Measurements from ENCODE around the gene ADCY10. TPM values are rescaled to one million over a fixed set of nuclear protein-coding genes. Genes with fewer than 3 reads are reported as not detected.
"Not testable (repeated sequence)": the region's sequence is repeated elsewhere in the genome, so short reads cannot be mapped to it uniquely, and the experiment has no call there.

ADCY10 gene
- total RNA-seq, 1 experiment from 2014 or later = under 0.01 TPM

DNA sequence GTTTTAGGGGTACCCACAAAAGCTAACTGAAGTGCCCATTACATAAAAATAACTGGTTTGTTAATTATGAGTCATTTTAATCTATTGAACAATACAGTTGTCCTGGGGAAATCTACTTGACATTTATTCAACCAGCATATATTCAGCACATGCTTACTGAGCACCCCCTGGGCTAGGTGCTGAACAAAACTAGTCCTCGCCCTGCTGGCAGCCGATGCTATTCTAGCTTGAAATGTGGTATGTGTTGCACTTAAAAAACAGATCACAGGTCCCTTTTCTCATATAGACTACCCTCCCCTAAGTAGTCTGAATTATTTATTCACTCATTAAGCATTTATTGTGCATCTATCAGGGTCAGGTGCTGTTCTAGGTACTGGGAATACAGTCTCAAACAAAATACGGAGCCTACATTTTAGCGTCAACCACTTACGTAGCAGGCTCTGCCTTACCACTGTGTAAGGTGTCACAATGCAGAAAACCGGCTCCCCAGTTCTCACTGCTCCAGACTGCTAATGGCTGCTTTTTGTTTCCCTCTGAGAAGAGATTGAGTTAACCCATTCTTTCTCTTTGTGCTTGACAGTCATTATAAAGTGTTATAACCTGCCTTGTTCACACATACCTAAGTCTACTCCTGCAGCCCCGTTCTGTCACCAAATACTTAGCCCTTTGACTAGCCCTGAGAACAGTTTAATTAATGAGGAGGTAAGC, 57.1 kb downstream of the ADCY10 start:
- DNase-seq (ENCODE audit: low read depth) = no peak

DNA sequence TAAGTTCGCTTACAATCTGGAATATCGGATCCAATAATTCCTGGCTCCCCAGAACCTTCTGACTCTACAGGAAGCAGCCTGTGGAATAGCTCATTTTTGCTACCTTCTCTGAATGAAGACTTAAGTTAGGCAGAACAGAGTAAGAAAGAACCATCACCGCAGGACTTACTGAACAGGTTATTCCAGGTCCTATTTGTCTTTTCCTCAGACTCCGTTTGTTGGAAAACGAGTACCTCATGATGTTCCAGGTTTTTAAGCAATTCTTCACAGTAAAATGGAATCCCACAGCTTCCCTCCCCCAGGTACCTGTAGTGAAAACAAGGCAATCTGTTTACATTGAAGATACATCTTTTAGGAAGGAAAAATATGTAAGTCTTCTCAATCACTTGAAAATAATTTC, 59.8 kb downstream of the ADCY10 start:
- DNase-seq (ENCODE audit: low read depth) = no peak

DNA sequence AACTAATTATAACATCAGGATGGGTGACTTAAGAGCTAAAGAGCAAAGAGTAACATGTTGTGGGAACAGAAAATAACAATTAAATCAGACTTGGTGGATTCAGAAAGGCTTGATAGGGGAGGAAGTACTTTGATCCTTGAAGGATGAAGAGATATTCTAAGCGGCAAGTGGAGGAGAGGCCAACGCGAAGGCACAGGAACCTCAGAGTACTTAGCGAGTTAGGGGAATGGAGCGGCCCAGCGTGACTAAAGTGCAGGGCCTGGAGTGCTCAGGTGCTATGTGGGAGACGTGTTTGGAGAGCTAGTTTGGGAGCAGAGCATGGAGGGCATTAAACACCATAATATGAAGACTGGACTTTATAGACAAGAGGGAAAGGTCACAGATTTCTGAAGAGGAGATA, 64.3 kb downstream of the ADCY10 start:
- no peak for DNase-seq (ENCODE audit: low read depth)

DNA sequence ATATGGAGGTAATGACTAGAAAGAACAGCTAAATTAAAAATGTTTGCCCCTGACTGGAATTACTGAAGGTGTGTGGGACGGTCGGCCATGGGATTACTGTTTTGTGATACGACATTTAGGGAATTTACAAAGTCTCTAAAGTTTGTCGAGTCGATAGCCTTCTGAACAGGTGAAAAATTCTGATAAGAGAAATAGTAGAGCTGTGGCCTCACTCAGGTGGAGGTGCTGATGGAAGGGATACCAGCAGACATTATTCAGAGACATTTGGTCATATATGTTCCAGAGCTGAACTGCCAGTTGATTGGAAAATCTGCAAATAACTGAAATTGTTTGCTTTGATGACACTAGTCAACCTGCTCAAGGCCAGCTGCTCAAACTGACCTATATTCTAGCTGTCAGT, 71.1 kb downstream of the ADCY10 start:
- no peak for DNase-seq (ENCODE audit: low read depth)

DNA sequence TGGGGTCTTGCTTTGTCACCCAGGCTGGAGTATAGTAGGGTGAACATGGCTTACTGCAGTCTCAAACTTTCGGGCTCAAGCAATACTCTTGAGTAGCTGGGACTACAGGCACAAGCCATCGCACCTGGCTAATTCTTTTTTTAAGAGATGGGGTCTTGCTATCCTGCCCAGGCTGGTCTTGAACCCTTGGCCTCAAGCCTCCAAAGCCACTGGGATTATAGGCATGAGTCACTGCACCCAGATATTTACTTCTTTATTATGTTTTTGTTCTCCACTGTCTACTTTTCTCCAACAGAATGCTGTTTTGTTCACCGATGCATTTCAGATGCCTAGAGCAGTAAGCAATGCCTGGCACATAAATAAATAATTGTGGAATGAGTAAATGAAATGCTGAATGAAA, 72.4 kb downstream of the ADCY10 start:
- no peak for DNase-seq (ENCODE audit: low read depth)

DNA sequence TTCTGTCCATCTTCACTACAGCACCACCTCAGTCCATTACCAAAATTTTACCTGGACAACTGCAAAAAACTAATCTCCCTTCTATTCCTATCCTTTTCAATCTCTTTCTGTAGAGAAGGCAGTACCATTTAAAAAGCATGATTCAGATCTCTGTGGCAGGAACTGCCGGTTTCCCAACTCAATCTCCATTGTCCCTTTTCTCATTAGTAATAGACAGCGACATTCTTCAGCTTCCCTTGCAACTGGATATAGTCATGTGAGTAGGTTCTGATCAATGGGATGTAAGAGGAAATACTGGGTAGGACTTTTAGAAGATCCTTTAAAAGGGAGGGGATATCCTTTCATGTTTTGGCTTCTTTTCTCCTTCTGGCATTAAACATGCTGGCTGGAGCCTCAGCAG, 74.9 kb downstream of the ADCY10 start:
- DNase-seq (ENCODE audit: low read depth) = no peak

DNA sequence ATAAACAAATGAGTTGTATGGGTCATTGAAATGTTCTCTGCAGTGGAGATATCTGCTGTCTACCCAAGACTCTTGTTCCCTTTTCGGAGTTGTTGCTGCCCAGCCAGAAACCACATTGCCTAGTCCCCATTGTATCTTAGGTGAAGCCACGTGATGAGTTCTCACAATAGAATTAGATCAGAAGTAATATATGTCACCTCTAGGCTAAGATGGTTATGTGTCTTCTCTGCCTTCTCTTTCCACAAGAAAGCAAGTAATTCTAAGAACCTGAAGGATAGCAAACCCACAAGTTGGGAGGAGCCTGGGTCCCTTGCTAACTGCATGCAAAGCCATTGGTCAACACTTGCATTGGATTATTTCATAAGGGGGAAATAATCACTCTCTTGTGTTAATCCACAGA, 76.6 kb downstream of the ADCY10 start:
- no peak for DNase-seq (ENCODE audit: low read depth)

DNA sequence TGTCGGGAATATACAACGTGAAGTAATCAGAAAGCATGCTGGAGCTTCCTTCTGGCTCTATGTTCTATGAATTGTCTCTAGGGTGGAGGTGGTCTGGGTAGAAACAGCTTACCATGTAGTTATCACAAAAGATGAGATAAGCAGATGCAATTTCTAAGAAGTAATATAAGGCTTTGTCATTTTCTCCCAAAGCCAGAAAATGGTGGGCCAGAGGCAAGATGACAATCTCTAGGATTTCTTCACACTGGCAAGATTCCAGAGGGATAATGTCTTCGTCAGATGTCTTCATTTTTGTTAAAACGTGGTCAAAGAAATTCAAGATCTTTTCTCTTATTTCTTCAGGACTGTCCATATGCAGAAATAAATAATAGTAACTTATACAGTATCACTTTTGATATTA, 77.7 kb downstream of the ADCY10 start:
- DNase-seq (ENCODE audit: low read depth) = no peak

DNA sequence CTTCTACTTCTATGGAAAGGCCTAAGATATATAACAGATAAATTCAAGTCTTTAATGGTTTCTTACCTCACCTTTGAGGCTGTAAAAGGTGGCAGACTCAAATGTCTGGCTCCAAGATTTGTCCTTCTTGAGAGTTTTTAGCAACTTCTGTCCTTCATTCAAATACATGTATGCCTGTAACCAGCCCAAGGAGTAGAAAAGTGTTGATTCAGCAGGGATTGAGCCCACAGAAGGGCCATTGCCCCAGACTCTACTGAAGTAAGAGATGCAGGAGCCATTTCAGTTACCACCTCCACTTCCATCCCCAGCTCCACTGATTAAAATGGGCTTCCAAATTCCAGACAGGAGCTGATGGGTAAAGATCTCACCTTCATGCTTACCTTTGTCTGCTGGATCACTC, 80.0 kb downstream of the ADCY10 start:
- no peak for DNase-seq (ENCODE audit: low read depth)

DNA sequence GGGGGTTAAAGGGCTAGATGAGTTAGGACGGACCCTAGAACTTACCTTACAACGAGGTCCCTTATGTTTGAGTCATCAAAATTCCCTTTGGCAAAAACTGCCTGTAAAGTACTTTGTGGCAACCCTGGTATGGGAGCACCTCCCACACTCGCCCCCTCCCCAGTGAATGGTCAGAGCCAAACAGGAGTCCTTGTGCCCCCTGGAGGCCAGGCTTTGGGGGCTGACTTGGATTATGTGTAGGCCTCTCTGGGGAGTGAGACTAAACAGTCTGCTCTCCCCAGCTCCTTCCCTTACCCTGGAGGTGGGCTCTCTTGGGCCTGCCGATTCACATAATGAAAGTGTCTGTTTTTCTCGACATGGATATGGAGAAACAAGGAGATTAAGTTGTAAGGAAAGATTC, 81.2 kb downstream of the ADCY10 start:
- no peak for DNase-seq (ENCODE audit: low read depth)

DNA sequence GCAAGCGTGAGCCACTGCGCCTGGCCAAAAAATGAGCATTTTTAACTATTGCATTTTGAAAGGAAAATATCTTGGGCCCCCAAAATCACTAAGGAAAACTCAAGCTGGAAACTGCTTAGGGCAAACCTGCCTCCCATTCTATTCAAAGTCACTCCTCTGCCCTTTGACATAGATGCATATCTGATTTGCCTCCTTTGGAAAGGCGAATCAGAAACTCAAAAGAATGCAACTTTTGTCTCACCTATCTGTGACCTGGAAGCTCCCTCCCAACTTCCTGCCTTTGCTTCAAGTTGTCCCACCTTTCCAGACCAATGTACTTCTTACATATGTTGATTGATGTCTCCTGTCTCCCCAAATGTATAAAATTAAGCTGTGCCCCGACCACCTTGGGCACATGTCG, 83.3 kb downstream of the ADCY10 start:
- not testable (repeated sequence) for DNase-seq (ENCODE audit: low read depth)

DNA sequence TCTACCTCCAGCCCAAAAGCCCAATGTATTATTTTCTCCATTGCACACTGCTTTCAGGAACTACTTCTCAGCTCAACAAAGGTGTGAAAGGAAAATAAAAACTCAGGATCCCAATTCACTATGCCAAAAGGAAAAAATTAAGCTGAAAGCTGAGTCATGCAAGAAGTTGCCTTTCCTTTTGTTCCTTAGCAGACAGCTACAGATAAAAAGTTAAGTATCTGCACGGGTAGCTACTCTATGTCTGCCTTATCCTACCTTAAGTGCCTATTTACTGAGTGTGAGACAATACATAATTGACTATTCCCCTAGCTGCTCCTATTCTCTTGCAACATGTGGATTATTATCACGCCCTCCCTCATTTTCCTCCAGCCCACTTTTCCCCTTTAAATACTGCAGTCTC, 84.1 kb downstream of the ADCY10 start:
- no peak for DNase-seq (ENCODE audit: low read depth)

DNA sequence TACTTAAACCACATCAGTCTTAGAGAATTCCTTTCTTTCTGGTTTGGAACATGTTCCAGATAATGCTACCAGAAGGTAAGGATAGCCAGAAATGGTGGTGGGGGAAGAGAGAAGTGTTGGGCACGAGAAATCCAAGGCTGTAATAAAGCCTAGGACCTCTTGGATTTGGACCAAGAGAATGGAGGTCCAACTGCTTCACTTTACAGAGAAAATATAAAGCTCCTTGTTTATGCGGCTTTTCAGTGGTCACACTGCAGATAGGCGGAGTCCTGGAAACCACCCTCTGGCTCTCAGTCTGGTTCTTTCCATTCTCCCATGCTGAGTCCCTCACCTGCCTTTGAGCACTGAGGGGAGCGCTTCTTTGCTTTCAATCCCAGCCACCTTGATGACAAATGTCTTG, 87.8 kb downstream of the ADCY10 start:
- no peak for DNase-seq (ENCODE audit: low read depth)

DNA sequence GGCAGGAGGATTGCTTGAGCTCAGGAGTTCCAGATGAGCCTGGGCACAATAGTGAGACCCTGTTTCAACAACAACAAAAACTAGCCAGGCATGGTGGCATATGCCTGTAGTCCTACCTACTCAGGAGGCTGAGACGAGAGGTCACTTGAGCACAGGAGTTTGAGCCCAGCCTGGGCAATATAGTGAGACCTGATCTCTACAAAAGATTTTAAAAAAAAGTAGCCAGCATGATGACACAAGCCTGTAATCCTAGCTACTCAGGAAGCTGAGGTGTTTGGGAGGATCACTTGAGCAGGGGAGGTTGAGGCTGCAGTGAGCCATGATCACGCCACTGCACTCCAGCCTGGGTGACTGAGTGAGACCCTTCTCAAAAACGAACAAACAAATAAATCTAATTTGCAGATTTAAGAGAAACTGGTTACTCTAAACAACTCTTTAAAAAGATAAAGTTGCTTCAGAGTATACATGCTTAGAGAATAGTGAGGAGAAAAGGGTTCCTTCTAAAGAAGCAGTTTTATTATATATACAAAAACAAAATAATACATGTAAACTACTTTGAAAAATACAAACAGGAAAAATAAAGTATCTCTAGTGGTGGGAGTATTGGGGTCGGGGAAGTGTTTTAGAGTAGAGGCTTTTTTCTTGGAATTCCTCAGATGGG, 88.4 kb downstream of the ADCY10 start:
- no peak for DNase-seq (ENCODE audit: low read depth)

DNA sequence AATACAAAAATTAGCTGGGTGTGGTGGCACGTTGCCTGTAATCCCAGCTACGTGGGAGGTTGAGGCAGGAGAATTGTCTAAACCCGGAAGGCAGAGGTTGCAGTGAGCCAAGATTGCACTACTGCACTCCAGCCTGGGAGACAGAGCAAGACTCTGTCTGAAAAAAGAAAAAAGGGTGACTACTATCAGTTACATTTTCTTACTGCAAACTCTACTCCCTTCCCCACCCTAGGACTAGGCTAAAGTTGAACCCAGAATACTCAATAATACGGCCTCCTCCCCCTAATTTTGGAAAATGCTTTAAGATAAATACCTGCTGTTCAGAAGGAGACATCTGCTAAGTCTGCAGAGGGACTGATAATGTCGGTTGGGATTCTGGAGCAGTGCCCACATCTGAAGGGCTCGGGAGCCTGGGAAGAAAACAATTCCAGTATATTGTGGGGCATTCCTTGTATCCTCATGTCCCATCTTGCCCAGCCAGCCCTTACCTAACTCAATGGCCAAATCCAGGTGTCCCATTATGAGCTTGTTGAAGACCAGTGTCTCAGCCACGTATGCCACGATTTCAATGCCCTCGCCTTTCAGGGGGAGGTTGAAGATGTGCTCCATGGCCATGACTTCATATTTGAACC, 89.7 kb downstream of the ADCY10 start:
- DNase-seq (ENCODE audit: low read depth) = no peak

DNA sequence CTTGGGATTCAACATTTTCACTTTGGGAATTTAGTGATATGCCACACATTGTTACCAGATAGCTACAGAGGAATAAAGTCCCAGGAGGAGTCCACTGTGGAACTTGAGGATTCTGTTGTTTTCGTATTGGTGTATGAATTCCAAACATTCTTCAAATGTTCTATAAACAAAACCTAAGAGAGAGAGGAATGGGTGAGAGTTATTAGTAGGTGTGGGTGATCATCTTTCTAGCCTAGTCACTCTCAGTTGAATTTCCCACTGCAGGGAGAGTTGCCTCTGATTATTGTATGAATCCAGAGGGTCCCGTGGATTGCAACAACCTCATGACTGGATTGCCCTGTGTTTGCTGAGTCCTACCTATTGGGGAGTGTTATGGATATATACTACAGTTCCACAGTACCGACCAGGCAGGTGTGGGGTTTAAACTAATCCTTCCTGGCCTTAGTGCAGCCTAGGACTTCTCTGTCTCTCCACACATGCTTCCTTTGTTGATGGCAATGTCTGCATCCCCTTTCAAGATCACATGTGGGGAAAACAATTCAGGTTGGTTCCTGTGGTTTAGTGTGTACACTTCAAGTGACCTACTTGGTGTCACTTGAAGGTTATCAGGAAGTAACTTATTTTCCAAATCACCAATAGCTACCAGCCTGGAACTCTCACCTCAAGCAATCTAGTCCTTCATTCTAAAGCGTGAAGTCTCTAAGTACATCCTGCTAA, 91.8 kb downstream of the ADCY10 start:
- DNase-seq (ENCODE audit: low read depth) = no peak

DNA sequence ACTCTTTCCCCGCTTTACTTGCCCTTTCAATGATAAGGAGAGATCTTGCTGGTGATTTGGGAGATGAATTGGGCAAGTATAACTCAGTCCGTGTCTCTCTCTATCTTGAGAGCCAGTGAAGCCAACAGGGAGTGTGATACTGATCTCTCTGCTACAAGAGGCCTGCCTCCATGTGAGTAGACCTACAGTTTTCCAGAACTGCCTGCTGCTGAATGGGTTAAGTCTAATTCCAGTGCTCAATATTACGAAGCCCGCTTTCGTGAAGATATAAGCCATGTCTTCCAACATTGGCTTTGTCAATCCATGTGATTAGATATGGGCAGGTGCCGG, 92.6 kb downstream of the ADCY10 start:
- DNase-seq (ENCODE audit: low read depth) = no peak

DNA sequence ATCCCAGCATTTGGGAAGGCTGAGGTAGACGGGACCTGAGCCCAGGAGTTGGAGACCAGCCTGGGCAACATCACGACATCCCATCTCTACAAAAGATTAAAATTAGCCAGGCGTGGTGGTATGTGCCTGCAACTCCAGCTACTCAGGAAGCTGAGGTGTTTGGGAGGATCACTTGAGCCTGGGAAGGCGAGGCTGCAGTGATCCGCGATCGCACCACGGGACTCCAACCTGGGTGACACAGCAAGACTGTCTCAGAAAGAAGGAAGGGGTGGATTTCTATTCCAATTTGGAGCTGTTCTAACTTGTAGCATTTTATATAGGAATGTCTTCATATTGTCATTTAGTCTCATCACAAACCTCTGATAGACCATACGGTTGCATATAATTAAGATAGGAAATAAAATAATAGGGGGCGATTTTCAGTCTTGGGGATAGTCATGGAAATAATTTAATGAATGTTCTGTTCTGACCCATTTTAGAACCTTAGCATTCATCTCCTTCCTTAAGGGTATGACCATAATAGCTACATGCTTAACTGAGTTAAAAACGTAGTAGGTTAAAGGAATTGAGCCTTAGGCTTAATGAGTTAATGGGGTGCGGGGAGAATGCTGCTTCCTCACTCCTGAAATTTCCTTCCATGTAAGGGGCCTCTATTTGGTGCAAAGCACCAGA, 93.1 kb downstream of the ADCY10 start:
- DNase-seq (ENCODE audit: low read depth) = no peak

DNA sequence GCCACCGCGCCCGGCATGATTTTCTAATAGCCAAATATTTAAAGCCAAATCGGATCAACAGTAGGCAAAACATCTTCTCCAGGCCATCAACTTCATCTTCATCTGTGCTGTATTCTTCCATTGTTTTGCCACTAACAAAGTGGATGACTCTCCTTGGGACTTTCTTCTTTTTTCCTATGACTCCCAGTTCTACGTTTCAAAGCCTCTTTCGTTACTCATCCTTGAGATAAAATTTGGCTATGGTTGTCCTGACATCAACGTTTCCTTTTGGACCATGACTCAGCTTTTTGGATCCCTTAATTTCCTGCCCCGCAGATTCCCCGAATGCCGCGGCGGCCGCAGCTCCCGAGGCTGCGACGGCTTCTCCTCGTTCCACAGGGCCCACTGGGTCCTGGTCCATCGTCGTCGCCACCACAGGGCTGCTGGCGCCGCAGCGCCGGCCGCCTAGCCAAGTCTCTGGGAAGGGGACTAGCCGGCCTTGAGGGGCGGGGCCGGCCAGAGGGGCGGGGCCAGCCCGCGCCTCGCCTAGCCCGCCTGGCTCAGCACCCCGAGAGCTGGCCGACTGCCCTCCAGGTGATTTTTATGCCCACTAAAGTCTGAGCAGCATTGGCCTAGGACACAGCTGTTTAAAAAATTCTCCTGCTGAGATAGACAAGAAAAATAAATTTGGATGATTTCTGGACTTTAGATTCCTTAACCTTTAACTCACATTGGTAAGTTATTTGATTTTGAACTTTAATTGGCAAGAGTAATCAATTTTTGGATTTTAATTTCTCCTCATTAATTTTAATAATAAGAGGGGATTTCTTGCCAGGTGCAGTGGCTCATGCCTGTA, 93.9 kb downstream of the ADCY10 start:
- peak; percentile 94 for DNase-seq (ENCODE audit: low read depth)

DNA sequence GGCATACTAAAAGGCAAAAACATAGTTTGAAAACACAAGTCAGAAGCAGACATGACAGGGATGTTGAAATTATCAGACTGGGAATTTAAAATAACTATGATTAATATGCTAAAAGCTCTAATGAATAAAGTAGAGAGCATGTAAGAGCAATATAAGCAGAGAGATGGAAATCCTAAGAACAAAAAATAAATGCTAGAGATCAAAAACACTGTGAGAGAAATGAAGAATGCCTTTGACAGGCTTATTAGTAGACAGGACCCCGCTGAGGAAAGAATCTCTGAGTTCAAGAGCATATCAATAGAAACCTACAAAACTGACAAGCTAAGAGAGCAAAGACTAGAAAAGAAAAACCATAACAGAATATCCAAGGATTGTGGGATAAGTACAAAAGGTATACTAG, 98.3 kb downstream of the ADCY10 start:
- no peak for DNase-seq (ENCODE audit: low read depth)

DNA sequence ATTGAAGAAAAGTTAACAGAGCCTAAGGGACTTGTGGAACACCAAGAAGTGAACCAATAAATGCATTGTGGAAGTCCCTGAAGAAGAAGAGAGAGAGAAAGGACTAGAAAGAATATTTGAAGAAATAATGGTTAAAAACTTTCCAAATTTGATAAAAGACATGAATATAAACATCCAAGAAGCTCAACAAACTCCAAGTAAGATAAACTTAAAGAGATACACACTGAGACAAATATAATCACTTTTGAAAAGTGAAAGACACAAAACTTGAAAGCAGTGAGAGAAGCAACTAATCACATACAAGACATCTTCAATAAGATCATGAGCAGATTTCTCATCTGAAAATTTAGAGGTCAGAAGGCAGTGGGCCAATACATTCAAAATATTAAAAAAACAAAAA, 101.0 kb downstream of the ADCY10 start:
- DNase-seq (ENCODE audit: low read depth) = no peak

All from RPMI7951 (cell line).